Pulmonary artery endothelial cell (primary cell): Measurements from ENCODE around the gene TNFRSF6B. TPM values are rescaled to one million over a fixed set of nuclear protein-coding genes. Genes with fewer than 3 reads are reported as not detected.
"Not testable (repeated sequence)": the region's sequence is repeated elsewhere in the genome, so short reads cannot be mapped to it uniquely, and the experiment has no call there.

Experiments
- DNase-seq: peaks from one replicate; pipeline ENCODE4 v3.0.0-alpha.2; 2011; ENCODE audit warnings: low read depth, low spot score
- total RNA-seq: library from RNA; depleted of rRNA; stranded (reverse); fragments of >200 nt; gene quantifications from 2 replicates; pipeline ENCODE4 v1.2.3, GENCODE V29; 2014

The TNFRSF6B gene
- 37.0 and 118 TPM in 2 replicates for total RNA-seq

- DNase-seq: no peak
These were observed at the start of gene TNFRSF6B for GRCh38 chr20:63696628-63697356. TNFRSF6B (plus strand) TSS chr20:63696652; CDS start chr20:63696768, 116 bp downstream.

- no peak for DNase-seq
These were observed 48.3 kb upstream of the TNFRSF6B start for GRCh38 chr20:63648190-63648589.

- no peak for DNase-seq
These were observed 47.4 kb upstream of the TNFRSF6B start for GRCh38 chr20:63648895-63649589.

GRCh38 chr20:63650486-63650885, 46.0 kb upstream of the TNFRSF6B start:
- DNase-seq: not testable (repeated sequence)

GRCh38 chr20:63651942-63652191, 44.6 kb upstream of the TNFRSF6B start:
- DNase-seq: no peak

GRCh38 chr20:63652192-63652980, 44.1 kb upstream of the TNFRSF6B start:
- no peak for DNase-seq

- peak; percentile 45 for DNase-seq
These were observed 43.1 kb upstream of the TNFRSF6B start, which contains the start of gene STMN3 for GRCh38 chr20:63653041-63653973. STMN3 (minus strand) TSS chr20:63653424; CDS start chr20:63653345, 79 bp downstream.

- no peak for DNase-seq
These were observed 42.3 kb upstream of the TNFRSF6B start for GRCh38 chr20:63653974-63654668.

- DNase-seq: no peak
These were observed 41.2 kb upstream of the TNFRSF6B start for GRCh38 chr20:63655249-63655648.

GRCh38 chr20:63656451-63656850, 40.0 kb upstream of the TNFRSF6B start:
- DNase-seq: no peak

- no peak for DNase-seq
These were observed 39.1 kb upstream of the TNFRSF6B start for GRCh38 chr20:63657260-63657936.

- DNase-seq: peak; percentile 81
These were observed 38.3 kb upstream of the TNFRSF6B start, which contains the start of gene RTEL1 for GRCh38 chr20:63657937-63658748. RTEL1 (plus strand) TSS chr20:63658312; CDS start chr20:63659403, 1,091 bp downstream.

GRCh38 chr20:63658749-63659187, 37.7 kb upstream of the TNFRSF6B start:
- DNase-seq: no peak

GRCh38 chr20:63659370-63659769, 37.1 kb upstream of the TNFRSF6B start:
- DNase-seq: no peak

GRCh38 chr20:63660174-63660573, 36.3 kb upstream of the TNFRSF6B start:
- DNase-seq: not testable (repeated sequence)

- no peak for DNase-seq
These were observed 35.8 kb upstream of the TNFRSF6B start for GRCh38 chr20:63660622-63661021.

- no peak for DNase-seq
These were observed 35.3 kb upstream of the TNFRSF6B start for GRCh38 chr20:63661108-63661507.

- no peak for DNase-seq
These were observed 34.3 kb upstream of the TNFRSF6B start for GRCh38 chr20:63661959-63662812.
